OCI-LY1 (cell line): Measurements from ENCODE around the gene SEC16A.

Experiments
- H2AFZ ChIP-seq: fragments of 200-600 bp; sonication (generic), shearing (Covaris generic); 2 replicates; pipeline ENCODE4 v1.6.0; 2014; ENCODE audit warnings: antibody characterized with exemption, mild to moderate bottlenecking, low read length
- H3F3A ChIP-seq: fragments of 200-600 bp; sonication (generic), shearing (Covaris generic); 2 replicates; pipeline ENCODE4 v1.6.0; 2014; ENCODE audit warnings: mild to moderate bottlenecking, antibody characterized with exemption, low read length, moderate library complexity; ENCODE audit not compliant: insufficient read depth
- H3K27ac ChIP-seq: fragments of 200-600 bp; sonication (generic); 2 replicates; pipeline ENCODE4 v1.5.1; 2014; ENCODE audit warnings: low read length, mixed run types, mild to moderate bottlenecking, low read depth; ENCODE audit not compliant: poor library complexity, severe bottlenecking
- H3K27me3 ChIP-seq: fragments of 200-600 bp; sonication (generic); 2 replicates; pipeline ENCODE4 v1.6.0; 2014; ENCODE audit warnings: antibody characterized with exemption, mild to moderate bottlenecking, low read length, moderate library complexity; ENCODE audit not compliant: insufficient read depth
- H3K36me3 ChIP-seq: fragments of 200-600 bp; sonication (generic); 2 replicates; pipeline ENCODE4 v1.6.1; 2014; ENCODE audit warnings: mild to moderate bottlenecking, antibody characterized with exemption, low read length, moderate library complexity, mixed read lengths; ENCODE audit not compliant: insufficient read depth
- H3K4me1 ChIP-seq: fragments of 200-600 bp; sonication (generic); 2 replicates; pipeline ENCODE4 v1.5.1; 2014; ENCODE audit warnings: mild to moderate bottlenecking, low read length, moderate library complexity; ENCODE audit not compliant: insufficient read depth, severe bottlenecking
- H3K4me2 ChIP-seq: fragments of 200-600 bp; sonication (generic), shearing (Covaris generic); 2 replicates; pipeline ENCODE4 v1.6.1; 2014; ENCODE audit warnings: low read length
- H3K4me3 ChIP-seq: fragments of 200-600 bp; sonication (generic); 2 replicates; pipeline ENCODE4 v1.5.1; 2014; ENCODE audit warnings: low read length, low read depth, mild to moderate bottlenecking, mixed read lengths; ENCODE audit not compliant: poor library complexity, severe bottlenecking
- H3K79me2 ChIP-seq: fragments of 200-600 bp; shearing (Covaris generic); 2 replicates; pipeline ENCODE4 v1.6.1; 2016; ENCODE audit warnings: mixed run types, low read length, mixed read lengths; ENCODE audit not compliant: insufficient read depth
- H3K9ac ChIP-seq: fragments of 200-600 bp; sonication (generic), shearing (Covaris generic); 2 replicates; pipeline ENCODE4 v1.6.1; 2014; ENCODE audit warnings: mild to moderate bottlenecking, low read length, mixed read lengths
- H3K9me2 ChIP-seq: fragments of 200-600 bp; sonication (generic), shearing (Covaris generic); 2 replicates; pipeline ENCODE4 v1.6.1; 2014; ENCODE audit warnings: low read depth, mild to moderate bottlenecking, low read length, mixed read lengths
- H3K9me3 ChIP-seq: fragments of 200-600 bp; shearing (Covaris generic); 2 replicates; pipeline ENCODE4 v1.6.1; 2014; ENCODE audit warnings: low read length, mixed read lengths
- H4K20me1 ChIP-seq: fragments of 200-600 bp; sonication (generic), shearing (Covaris generic); 2 replicates; pipeline ENCODE4 v1.6.0; 2016; ENCODE audit warnings: mild to moderate bottlenecking, low read length; ENCODE audit not compliant: insufficient read depth
- CTCF ChIP-seq: fragments of 200-600 bp; sonication (generic), shearing (Covaris generic); IDR thresholded peaks from 2 replicates; pipeline ENCODE4 v1.5.1; 2017; ENCODE audit warnings: mild to moderate bottlenecking, antibody characterized with exemption, low read length, moderate library complexity, mixed read lengths
- EZH2 ChIP-seq: fragments of 200-600 bp; sonication (generic), shearing (Covaris generic); IDR thresholded peaks from 2 replicates; pipeline ENCODE4 v1.8.0; 2017; ENCODE audit warnings: borderline replicate concordance, mixed run types, mild to moderate bottlenecking, antibody characterized with exemption, low read length, moderate library complexity, mixed read lengths

The SEC16A gene

GRCh38 chr9:136448655-136449054 is 34.2 kb downstream of the SEC16A start:
- Histone ChIP-seq H3K27ac (no peak overlapping the region), H3K4me2 (no peak overlapping the region), H3K4me1 (no peaks in the 10 kb centered on the region), H3F3A (no peaks in the 10 kb centered on the region), H3K79me2 (no peaks in the 10 kb centered on the region), H3K36me3 (peaks cover 84% of the 10 kb centered on the region), H3K9me3 (no peaks in the 10 kb centered on the region), H3K9ac (no peak overlapping the region), H3K27me3 (no peaks in the 10 kb centered on the region), H3K4me3 (no peak overlapping the region), H2AFZ (no peak overlapping the region), H3K9me2 (no peaks in the 10 kb centered on the region), H4K20me1 (no peaks in the 10 kb centered on the region)
- no peak for TF ChIP-seq CTCF
- no peak for TF ChIP-seq EZH2

GRCh38 chr9:136447173-136447778 is 35.6 kb downstream of the SEC16A start:
- Histone ChIP-seq H3K36me3 (peaks cover 87% of the 10 kb centered on the region), H3K4me2 (no peak overlapping the region), H3K79me2 (no peaks in the 10 kb centered on the region), H3K9me2 (no peaks in the 10 kb centered on the region), H3K4me1 (no peaks in the 10 kb centered on the region), H3K27ac (no peak overlapping the region), H3K4me3 (no peak overlapping the region), H4K20me1 (no peaks in the 10 kb centered on the region), H3K27me3 (no peaks in the 10 kb centered on the region), H3F3A (no peaks in the 10 kb centered on the region), H3K9me3 (no peaks in the 10 kb centered on the region), H2AFZ (no peak overlapping the region), H3K9ac (no peak overlapping the region)
- TF ChIP-seq EZH2 (no peak), CTCF (no peak)

- Histone ChIP-seq H3K4me1 (no peaks in the 10 kb centered on the region), H3K36me3 (peaks cover 89% of the 10 kb centered on the region), H2AFZ (no peak overlapping the region), H3K27me3 (no peaks in the 10 kb centered on the region), H4K20me1 (no peaks in the 10 kb centered on the region), H3F3A (no peaks in the 10 kb centered on the region), H3K9me3 (no peaks in the 10 kb centered on the region), H3K4me3 (no peak overlapping the region), H3K27ac (no peak overlapping the region), H3K9me2 (no peaks in the 10 kb centered on the region), H3K79me2 (no peaks in the 10 kb centered on the region), H3K4me2 (no peak overlapping the region), H3K9ac (no peak overlapping the region)
- TF ChIP-seq EZH2, result no peak
- TF ChIP-seq CTCF, result no peak
Observed at GRCh38 chr9:136445799-136446198, 37.0 kb downstream of the SEC16A start.
